Nephron (organoid): ENCODE measurements around the gene TMEM270.

ENCODE experiments used
- H3K27ac Mint-ChIP-seq, 3 experiments: 2 replicates each; pipeline ENCODE4 v1.8.0; 2020; ENCODE audit warnings: mixed read lengths in 3 of 3, mild to moderate bottlenecking in 2 of 3, moderate library complexity in 1 of 3
- H3K27me3 Mint-ChIP-seq: 2 replicates; pipeline ENCODE4 v1.8.0; 2021; ENCODE audit warnings: low read depth, mild to moderate bottlenecking, moderate library complexity, mixed read lengths
- H3K36me3 Mint-ChIP-seq: 2 replicates; pipeline ENCODE4 v1.8.0; 2020; ENCODE audit warnings: low read depth, mixed read lengths
- H3K4me1 Mint-ChIP-seq: 2 replicates; pipeline ENCODE4 v1.8.0; 2020; ENCODE audit warnings: mixed read lengths
- H3K4me3 Mint-ChIP-seq, 3 experiments: 2 replicates each; pipeline ENCODE4 v1.8.0; 2020; ENCODE audit warnings: mild to moderate bottlenecking in 3 of 3, mixed read lengths in 3 of 3, moderate library complexity in 2 of 3
- H3K9me3 Mint-ChIP-seq: 2 replicates; pipeline ENCODE4 v1.8.0; 2020; ENCODE audit warnings: mixed read lengths
- CTCF ChIP-seq, 3 experiments: fragments of 200-600 bp; sonication (generic); IDR thresholded peaks; one replicate each; pipeline ENCODE4 v1.5.0; 2021; ENCODE audit warnings: antibody characterized with exemption in 3 of 3; ENCODE audit not compliant: unreplicated experiment in 3 of 3

The TMEM270 gene

GRCh38 chr7:73870041-73870492, 9.1 kb downstream of the TMEM270 start:
- peak overlapping the region; percentile 49 to 84 (median 78) for H3K27ac Mint-ChIP-seq
- TF ChIP-seq CTCF (IDR thresholded peaks at IDR 0.05; ENCODE audit: unreplicated experiment in 3 of 3): no peak
- H3K4me3 Mint-ChIP-seq: peak overlapping the region in 2 of 3 experiments; percentile 1 to 24
- peaks cover 20% of the 10 kb centered on the region for H3K4me1 Mint-ChIP-seq
- H3K27me3 Mint-ChIP-seq: peaks cover 17% of the 10 kb centered on the region
- no peaks in the 10 kb centered on the region for H3K9me3 Mint-ChIP-seq
- H3K36me3 Mint-ChIP-seq: no peaks in the 10 kb centered on the region

- Mint-ChIP-seq H3K36me3 (no peaks in the 10 kb centered on the region), H3K27ac (peak overlapping the region in 1 of 3 experiments; percentile 40), H3K27me3 (peaks cover 16% of the 10 kb centered on the region), H3K4me1 (peaks cover 20% of the 10 kb centered on the region), H3K4me3 (no peak overlapping the region), H3K9me3 (no peaks in the 10 kb centered on the region)
- TF ChIP-seq CTCF (IDR thresholded peaks at IDR 0.05; ENCODE audit: unreplicated experiment in 3 of 3): no peak
Observed at GRCh38 chr7:73871163-73872011, 10.4 kb downstream of the TMEM270 start.

GRCh38 chr7:73872056-73872908, 11.3 kb downstream of the TMEM270 start:
- H3K9me3 Mint-ChIP-seq: no peaks in the 10 kb centered on the region
- H3K4me3 Mint-ChIP-seq: no peak overlapping the region
- no peak for TF ChIP-seq CTCF (IDR thresholded peaks at IDR 0.05; ENCODE audit: unreplicated experiment in 3 of 3)
- peaks cover 13% of the 10 kb centered on the region for H3K27me3 Mint-ChIP-seq
- H3K4me1 Mint-ChIP-seq: peaks cover 20% of the 10 kb centered on the region
- H3K27ac Mint-ChIP-seq: no peak overlapping the region
- no peaks in the 10 kb centered on the region for H3K36me3 Mint-ChIP-seq

GRCh38 chr7:73876361-73876760, 15.4 kb downstream of the TMEM270 start:
- Mint-ChIP-seq H3K9me3 (no peaks in the 10 kb centered on the region), H3K27ac (no peak overlapping the region), H3K27me3 (peaks cover 21% of the 10 kb centered on the region), H3K36me3 (no peaks in the 10 kb centered on the region), H3K4me3 (no peak overlapping the region), H3K4me1 (peaks cover 14% of the 10 kb centered on the region)
- no peak for TF ChIP-seq CTCF (IDR thresholded peaks at IDR 0.05; ENCODE audit: unreplicated experiment in 3 of 3)

GRCh38 chr7:73876973-73877372, 16.0 kb downstream of the TMEM270 start:
- Mint-ChIP-seq H3K4me1 (peaks cover 11% of the 10 kb centered on the region), H3K27ac (no peak overlapping the region), H3K27me3 (peaks cover 23% of the 10 kb centered on the region), H3K36me3 (no peaks in the 10 kb centered on the region), H3K4me3 (no peak overlapping the region), H3K9me3 (no peaks in the 10 kb centered on the region)
- no peak for TF ChIP-seq CTCF (IDR thresholded peaks at IDR 0.05; ENCODE audit: unreplicated experiment in 3 of 3)
